Left ventricle myocardium superior (tissue), 1 donor: ENCODE data around the gene ID2. TPM values are rescaled to one million over a fixed set of nuclear protein-coding genes. Genes with fewer than 3 reads are reported as not detected.
A peak's percentile ranks its signal among the peaks of the same experiment; 100 is the strongest.

Experiments used
- ATAC-seq: fragments of 200-7000 bp; cut with Tn5 transposase; one replicate; pipeline ENCODE4 v1.9.1; 2020; ENCODE audit warnings: mild to moderate bottlenecking, moderate library complexity
- DNase-seq: peaks from one replicate; pipeline ENCODE4 v3.0.0-alpha.2; 2020
- intact Hi-C: fragments of 100-400 bp; cut with micrococcal nuclease; formaldehyde crosslinking; loops from one replicate; pipeline ENCODE4 v1.11.0; 2022
- total RNA-seq: library from RNA; stranded (reverse); fragmentation: NEBNext Ultra II Directional; extraction: Animal tissue kit (Norgen Biotek cat#: 25700); gene quantifications from one replicate; pipeline ENCODE4 v1.2.1, GENCODE V29; 2021
- donor health status: DM: no; HTN: yes; CAD: no; lungs with severe emphysema.

The ID2 gene
- total RNA-seq, 1 donor from 2014 or later, result 30.0 TPM

- intact Hi-C loops, result no loop called here
- DNase-seq (no peak), ATAC-seq (peak; percentile 23)
Observed at GRCh38 chr2:8645176-8645831, 36.6 kb upstream of the ID2 start.

DNA sequence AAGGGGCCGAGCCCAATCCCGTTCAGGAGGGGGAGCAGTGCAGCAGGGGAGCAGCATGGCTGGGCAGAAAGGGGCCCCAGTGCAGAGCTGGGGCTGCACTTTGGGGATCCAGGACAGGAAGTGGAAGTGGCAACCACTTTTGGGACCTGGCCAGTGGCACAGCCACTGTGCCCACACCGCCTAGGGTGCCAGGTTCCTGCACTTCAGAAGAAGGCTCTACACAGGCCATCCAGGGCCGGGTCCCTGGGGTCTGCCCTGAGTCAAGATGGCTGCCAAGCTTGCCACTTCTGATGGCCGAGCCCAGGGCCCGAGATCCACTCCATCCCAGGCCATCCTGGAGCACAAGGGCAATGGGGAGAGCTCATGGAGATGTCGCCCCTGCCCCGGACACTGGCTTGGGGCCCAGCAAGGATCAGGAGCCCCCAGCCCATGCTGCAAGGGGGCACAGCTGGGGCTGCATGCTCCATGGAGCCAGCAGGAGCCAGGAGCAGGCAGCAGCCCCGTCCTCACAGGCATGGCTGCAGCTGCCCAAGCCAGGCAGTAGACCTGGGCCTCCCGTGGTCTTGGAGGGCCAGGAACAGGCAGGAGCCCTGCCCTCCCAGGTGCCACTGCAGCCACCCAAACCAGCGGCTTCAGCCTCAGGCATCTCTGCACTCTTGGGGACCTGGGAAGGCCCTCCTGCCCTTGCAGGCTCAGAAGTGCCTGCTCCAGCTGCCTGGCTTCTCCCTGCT lies 35.0 kb upstream of the ID2 start:
- DNase-seq, result no peak
- intact Hi-C loops, result no loop called here
- ATAC-seq, result no peak

- intact Hi-C loops, result no loop called here
- DNase-seq, result no peak
Observed at GRCh38 chr2:8647462-8647857, 34.4 kb upstream of the ID2 start.

DNA sequence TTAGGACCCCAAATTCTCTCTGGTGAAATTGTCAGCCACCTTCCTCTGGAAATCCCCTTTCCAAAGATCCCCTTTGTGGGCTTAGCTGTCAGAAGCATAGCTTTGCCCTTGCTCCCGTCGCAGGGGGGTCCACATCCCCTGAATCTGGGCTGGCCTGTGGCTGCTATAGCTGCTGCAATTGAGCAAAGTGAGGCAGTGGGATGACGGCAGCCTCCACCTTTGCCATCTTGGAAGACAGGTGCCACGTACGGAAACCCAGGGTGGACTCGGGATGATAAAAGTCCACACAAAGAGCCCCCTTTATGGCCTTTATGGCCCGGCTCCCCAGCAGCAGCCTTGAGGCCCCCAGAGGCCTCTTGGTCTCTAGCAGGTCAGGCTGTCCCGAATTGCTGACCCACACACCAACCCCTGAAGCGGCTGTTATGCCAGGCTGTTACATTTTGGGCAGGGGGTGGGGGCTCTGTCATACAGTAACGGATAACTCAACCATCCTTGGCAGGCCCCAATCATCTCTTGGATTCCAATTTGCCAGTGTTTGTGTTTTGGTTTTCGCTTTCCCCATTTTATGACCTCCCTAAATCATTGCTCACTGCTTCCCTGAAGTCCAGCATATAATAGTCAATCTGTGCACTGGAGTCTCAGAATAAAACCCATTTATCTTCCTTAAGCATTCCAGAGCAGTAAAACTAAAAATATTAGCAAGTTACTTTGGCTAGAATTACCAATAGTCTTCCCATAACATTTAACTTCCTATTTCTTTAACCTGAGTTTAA lies 33.2 kb upstream of the ID2 start:
- ATAC-seq (no peak), DNase-seq (no peak)
- intact Hi-C loops, result no loop called here

More at GRCh38 chr2:8647462-8647857, 34.4 kb upstream of the ID2 start:
- ATAC-seq, result no peak

DNA sequence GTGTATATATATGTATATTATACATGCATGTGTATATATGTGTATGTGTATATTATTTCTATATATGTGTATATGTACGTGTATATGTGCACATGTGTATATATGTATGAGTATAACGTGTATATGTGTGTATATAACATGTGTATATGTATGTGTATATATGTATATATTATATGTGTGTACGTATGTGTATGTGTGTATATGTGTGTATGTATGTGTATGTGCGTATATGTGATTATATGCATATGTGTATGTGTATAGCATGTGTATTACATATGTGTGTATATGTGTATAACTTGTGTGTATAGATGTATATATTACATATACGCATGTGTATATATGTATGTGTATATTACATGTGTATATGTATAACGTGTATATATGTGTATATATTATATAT lies 32.1 kb upstream of the ID2 start:
- ATAC-seq (no peak), DNase-seq (no peak)
- intact Hi-C loops, result no loop called here

GRCh38 chr2:8650256-8650655 lies 31.6 kb upstream of the ID2 start:
- intact Hi-C loops, result no loop called here
- no peak for ATAC-seq
- no peak for DNase-seq

DNA sequence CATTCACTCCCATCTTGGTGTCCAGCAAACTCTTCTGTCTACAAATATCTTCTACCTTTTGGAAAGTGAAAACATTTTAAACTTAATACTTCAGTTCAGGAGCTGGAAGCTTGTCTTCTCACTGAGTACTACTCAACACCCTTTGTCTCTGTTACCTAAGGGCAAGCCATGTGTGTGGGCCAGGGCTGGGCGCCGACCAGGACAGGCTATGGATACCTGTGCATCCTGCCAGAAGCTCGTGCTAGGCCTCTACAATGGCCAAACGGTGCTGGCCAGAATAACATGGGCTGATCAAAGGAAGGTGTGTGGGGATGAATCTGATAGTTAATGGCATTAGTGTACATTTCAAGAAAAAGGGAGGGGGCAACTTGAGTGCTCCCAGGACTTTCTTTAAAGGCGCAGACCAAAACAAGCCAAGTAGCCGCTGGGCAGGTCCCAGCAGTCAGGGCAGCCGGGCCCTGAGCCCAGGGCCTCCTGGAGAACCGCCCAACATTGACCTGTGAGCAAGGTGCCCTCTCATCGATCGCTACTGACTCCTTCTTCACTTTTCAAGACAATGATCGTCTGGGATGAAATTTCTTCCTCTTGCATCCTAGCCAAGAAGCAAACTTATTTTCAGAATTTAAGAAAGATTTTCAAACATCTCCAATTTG lies 29.0 kb upstream of the ID2 start:
- DNase-seq, result no peak
- intact Hi-C loops, result no loop called here
- ATAC-seq, result no peak

GRCh38 chr2:8653485-8653884 lies 28.4 kb upstream of the ID2 start:
- intact Hi-C loops, result no loop called here
- ATAC-seq (no peak), DNase-seq (no peak)

DNA sequence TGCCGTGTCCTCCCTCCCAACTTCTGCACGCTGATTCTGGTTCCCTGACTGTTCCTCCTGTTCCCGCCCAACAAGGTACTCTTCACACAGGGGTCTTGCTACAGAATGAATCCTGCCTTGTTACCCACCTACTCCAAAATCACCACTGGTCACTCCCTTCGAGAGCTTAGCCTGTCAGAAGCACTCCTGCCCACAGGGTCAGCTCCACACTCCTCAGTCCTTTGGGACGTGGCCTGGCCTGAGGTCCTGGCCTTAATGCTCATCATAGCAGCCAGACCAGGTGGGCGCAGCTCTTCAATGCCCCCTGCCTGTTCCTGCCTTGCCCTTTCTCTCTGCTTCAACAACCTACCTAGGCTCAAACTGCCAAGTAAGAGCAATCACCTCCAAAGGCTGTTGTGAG lies 27.8 kb upstream of the ID2 start:
- intact Hi-C loops, result no loop called here
- ATAC-seq (no peak), DNase-seq (no peak)

DNA sequence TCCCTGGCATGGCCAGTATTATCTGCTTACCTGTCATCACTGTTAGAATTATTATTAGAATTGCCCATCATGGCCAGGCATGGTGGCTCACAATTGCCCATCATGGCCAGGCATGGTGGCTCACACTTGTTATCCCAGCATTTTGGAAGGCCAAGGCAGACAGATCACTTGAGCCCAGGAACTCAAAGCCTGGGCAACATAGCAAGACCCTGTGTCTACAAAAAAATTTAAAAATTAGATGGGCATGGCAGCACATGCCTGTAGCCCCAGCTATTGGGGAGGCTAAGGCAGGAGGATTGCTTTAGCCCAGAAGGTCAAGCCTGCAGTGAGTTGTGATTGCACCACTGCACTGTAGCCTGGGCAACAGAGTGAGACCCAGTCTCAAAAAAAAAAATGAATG lies 27.4 kb upstream of the ID2 start:
- intact Hi-C loops, result no loop called here
- DNase-seq, result no peak
- ATAC-seq, result no peak

DNA sequence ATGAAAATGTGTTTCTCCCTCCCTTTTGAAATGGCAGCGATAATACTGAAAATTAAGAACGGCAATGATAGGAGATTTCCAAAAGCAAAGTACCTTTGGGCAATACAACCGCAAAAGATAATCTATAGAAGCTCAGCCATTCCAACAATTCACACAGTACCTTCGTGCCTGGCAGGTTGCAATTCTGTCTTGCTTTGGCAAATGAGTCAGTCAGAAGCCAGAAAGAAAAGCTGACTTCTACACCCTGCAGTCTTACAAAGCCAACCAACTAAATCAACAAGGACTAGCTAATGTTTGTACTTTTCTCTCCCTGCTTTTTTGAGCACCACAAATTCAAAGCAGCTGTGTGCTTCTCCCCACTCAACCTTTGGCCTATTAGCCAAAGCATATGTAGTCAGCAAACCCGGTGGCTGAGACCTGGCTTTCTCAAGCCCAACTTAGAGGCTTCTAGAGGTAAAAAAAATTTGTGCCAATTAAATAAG lies 25.7 kb upstream of the ID2 start:
- intact Hi-C loops, result no loop called here
- ATAC-seq (no peak), DNase-seq (no peak)

DNA sequence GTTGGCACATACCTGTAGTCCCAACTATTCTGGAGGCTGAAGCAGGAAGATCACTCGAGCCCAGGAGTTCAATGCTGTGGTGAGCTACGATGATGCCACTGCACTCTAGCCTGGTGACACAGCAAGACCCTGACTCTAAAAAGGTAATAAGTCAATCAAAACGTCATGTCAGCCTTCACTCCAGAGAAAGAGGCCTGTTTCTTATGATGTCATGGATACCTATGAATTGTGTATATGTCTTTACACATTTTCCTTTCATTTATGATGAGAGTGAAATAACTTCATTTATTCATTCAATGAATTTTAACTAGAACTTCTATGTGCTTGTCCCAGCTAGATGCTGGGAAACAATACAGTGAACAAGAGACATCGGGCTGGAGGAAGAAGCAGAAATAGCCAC lies 25.0 kb upstream of the ID2 start:
- DNase-seq (no peak), ATAC-seq (no peak)
- intact Hi-C loops, result no loop called here

- DNase-seq, result no peak
- intact Hi-C loops, result no loop called here
- no peak for ATAC-seq
Observed at GRCh38 chr2:8657423-8658062, 24.3 kb upstream of the ID2 start.

- ATAC-seq, result no peak
- intact Hi-C loops, result no loop called here
- DNase-seq, result no peak
Observed at GRCh38 chr2:8658064-8658862, 23.6 kb upstream of the ID2 start.

GRCh38 chr2:8659092-8659734 lies 22.6 kb upstream of the ID2 start:
- DNase-seq (no peak), ATAC-seq (peak; percentile 10)
- intact Hi-C loops, result no loop called here

GRCh38 chr2:8659735-8660492 lies 21.9 kb upstream of the ID2 start:
- intact Hi-C loops, result no loop called here
- peak; percentile 90 for ATAC-seq
- no peak for DNase-seq

DNA sequence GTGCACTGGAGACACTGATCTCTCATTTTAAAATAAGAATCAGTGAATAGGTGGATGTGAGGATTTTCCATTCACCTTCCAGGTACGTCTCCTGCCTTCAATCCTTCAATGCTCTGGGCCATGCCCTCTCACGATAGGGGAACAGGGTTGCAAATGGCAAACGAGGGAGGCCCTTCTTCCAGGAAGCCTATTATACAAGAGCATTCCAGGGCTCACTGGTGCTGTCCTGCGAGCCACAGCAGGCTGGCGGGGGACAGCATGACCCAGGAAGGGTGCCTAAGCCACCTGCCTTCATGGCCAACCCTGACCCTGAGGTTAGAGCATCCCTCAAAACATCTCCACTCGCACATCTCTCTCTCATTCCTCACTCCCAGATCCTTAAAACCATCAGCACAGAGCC lies 20.6 kb upstream of the ID2 start:
- DNase-seq (no peak), ATAC-seq (no peak)
- intact Hi-C loops, result no loop called here
